GM18870 (cell line): Measurements from ENCODE around the gene RAE1.

Source experiments
- ATAC-seq: cut with Tn5 transposase; IDR thresholded peaks from one replicate; pipeline ENCODE4 v1.9.1; 2021; ENCODE audit warnings: moderate library complexity; ENCODE audit not compliant: unreplicated experiment

RAE1 gene, protein sequence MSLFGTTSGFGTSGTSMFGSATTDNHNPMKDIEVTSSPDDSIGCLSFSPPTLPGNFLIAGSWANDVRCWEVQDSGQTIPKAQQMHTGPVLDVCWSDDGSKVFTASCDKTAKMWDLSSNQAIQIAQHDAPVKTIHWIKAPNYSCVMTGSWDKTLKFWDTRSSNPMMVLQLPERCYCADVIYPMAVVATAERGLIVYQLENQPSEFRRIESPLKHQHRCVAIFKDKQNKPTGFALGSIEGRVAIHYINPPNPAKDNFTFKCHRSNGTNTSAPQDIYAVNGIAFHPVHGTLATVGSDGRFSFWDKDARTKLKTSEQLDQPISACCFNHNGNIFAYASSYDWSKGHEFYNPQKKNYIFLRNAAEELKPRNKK

DNA sequence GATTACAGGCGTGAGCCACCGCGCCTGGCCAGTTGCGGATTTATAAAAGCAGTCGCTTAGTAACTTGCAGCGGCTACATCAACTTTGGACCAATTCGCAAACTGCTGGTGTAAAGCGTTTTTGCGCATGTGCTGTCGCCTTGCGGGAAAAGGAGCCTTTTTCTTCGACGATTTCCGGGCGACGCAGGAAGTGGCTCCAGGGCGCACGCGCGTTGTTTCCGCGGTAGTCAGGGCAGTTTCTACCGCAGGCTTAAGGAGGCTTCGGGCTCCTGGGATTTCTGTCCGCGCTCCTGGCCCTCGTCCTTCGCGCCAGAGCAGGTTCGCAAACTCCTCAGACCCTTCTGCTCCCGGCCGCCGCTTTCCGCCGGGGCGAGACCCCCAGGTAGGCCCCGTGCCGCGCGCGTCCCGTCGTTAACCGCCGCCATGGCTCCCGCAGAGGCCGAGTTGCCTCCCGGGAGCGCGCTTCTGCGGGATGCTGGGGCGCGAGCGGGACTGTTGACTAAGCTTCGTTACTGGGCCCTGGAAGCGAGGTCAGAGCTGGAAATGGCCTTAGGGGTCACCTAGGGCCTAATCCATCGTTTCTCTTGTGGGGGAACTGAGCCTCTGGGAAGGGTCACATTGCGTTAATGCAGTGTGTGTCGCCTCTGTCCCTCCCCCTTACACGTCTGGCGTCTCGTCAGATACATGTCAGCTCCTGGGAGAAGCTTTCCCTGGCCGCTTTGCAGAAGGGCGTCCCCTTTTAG, at the start of gene RAE1:
Gene RAE1, plus strand, starts transcription at position 214 of the 742 bp plus-strand sequence. CDS start 2,784 bp downstream, outside the sequence.
- peak; percentile 59 for ATAC-seq

DNA sequence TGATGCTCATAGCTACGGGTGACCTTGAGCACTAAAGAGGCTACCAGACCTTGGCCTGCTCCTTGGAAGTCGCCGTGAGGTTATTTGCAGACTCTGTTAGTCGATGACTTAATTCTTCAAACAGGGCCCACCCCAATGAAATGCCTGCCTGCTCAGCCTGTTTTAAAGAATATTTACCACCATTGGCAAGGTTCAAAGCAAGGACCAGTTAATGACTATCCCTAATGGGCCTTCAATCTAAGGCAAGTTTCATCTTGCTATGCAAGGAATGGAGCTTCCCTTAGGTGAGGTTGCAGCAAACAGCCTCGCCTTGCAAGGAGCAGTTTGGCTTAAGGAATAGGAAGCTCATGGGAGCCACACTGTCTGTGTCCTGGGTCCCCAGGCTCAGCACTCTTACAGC, 44.3 kb upstream of the RAE1 start:
- ATAC-seq = no peak

DNA sequence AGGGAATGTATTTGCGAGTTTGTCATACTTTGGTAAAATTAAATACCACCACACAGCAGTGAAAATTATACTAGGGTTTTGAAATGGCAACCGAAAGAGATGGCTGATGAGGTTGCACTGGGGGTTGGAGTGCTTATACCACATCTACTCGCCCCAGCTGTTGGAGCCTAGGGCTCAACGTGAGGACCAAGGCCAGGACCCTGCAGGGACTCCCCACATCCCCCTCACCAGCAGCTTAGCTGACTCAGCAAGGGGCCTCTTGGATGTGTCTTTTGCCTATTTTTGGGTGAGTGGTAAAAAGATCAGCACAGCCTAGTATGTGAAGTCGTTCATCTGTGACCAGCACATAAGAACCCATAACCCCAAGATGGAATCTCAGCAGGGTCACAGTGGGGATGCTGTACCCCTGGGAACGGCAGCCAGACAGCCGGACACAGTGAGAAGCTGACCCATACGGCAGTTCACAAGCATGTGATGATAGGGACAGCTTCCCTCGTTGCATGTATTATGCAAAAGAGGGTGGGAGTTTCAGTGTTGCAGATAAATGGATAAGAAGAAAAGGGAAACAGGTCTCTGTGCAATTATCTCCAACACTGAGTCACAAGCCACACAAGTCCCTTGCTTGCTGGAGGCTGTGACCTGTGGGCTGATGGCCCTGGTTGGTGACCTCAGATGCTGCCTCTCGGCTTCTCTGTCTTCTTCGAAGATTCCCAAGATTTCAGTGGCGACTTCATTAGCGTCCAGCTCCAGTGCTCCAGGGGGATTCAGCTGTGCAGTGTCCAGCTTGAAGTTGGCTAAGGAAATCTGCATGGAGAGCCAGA, 42.4 kb upstream of the RAE1 start:
- ATAC-seq = no peak

DNA sequence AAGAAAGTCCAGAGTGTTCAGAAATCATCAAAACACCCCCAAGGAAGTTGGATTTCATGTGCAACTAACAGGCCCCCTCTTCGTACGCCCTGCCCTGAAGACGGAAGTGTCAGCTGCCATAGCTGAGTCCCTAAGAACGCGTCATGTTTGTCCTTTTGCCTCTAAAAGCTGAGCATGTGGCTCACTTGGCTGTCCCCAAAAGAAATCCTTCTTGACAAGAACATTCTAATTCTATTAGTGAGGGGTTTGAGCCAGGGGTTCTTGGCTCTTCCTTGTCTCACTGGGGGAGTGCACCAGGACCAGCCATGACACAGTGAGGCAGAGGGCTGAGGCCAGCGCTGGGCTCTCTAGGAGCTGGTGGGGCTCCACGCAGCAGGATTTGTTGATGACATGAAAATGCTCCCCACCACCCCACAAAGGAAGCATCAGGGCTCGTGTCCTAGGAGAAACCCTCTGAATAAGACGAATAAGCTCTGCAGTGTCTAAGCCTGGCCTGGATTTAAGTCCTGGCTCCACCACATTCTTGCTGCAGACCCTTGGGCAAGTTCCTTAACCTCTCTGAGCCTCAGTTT, 41.4 kb upstream of the RAE1 start:
- no peak for ATAC-seq

DNA sequence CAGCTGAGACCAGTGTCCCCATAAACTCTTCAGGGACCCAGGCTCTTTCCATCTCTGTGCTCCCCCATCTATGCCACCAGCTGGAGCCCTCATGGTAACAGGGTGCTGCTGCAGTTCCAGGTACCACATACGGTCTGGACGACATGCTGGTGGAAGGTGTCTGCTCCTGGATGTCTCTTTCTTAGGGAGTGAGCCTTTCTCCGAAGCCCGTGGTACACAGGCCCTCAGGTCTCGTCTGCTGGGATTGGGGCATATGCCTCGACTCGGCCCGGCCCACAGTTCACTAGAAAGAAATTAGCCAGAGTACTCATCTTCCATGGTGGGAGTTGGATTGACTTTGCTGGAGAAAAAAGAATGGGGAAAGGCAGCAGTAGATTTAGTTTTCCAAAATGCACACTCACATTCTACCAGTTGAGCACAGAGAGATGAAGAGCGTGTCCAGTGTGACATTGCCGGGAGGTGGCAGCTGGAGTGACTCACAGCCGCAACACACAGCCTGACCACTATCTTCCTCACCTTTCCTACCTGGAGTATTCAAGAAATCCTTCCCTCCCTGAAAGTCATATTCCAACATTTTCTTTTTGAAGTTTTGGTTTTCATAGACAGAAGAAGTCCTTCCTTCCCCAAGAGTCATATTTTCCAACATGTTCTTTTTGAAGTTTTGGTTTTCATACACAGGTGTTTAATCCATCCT, 40.1 kb upstream of the RAE1 start:
- no peak for ATAC-seq

DNA sequence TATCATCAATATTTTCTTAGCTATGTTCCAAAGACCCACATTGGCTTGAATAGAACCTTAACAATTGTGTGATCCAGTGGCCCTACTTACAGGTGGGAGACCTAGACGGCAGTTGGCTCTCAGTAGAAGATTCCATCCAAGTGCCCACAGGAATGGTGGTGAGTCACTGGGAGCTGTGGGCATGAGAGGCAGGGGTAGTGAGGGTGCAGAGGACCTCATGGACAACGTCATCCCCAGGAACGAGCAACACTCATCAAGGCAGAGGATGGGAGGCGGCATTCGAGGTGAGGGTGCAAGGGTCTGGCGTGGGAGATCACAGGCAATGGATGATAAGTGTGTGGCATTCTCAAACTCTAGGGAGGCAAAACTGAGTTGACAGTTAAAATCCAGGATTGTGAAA, 38.9 kb upstream of the RAE1 start:
- no peak for ATAC-seq

DNA sequence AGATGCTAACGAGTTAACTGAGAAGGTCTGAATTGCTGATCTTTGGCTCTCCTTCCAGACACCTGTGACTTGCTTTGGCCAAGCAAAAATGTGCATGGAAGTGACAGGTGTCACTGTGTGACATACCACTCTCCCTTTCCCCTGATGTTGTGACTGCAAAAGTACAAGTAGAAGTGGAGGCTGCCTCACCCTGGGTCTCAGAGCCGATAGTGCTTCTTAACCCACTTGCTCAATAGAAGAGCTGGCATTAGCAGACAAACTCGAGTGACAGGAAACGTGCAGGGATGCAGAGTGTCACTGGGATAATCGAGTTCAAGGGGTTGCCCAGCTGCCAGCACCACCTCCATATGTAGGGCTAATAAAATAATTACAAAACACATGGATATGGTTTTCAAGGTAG, 37.8 kb upstream of the RAE1 start:
- no peak for ATAC-seq

DNA sequence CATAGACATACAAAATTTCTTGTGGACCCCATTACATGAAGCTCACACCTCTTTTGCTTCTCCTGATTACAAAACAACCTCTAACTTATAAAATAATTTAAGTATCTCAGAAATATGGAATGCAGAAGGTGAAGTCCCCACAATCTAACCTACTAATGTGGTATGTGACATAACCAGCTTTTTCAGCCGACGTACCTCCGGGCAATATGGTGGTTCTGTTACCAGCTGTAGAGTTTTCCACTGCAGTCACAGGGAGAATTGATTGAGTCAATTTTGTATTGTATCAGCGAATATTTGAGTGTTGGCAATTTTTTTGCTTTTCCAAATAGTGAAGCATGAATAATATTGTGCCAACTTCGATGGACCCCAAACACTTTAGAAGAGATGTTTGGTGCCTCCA, 37.1 kb upstream of the RAE1 start:
- ATAC-seq = no peak

DNA sequence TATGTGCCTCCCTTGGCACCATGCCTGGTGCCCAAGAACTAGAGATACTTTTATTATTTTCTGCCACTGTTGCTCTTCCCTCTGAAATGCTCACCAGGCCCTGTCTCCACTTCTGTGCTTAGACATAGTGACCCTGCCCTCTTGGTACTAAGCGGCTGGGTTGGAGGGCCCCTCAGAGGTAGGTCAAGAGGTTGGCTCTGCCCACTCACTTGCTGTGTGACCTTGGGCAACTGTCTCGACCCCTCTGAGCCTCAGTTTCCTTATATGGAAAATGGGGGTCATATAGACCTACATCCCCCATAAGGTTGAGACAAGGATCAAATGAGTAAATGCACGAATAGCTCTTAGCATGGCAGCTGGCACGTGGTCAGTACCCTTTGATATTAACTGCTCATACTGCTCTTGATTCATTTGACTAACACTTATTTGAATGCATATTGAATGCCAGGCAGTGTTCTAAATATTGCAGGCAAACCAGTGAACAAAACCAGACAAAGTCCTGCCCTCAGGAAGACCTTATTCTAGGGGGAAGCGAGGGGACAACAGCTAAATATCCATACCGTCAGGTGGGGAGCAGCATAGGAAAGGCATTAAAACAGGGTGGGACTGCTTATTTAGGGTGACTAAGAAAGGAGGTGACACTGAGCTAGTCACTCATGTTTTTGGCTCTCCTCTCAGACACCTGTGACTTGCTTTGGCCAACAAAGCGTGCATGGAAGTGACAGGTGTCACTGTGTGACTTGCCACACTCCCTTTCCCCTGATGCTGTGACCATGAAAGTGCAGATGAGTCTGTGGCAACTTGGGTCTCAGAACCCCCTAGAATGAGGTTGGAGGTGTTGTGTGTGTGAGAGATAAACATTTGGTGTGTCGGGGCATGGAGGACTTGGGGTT, 35.7 kb upstream of the RAE1 start:
- ATAC-seq = no peak

DNA sequence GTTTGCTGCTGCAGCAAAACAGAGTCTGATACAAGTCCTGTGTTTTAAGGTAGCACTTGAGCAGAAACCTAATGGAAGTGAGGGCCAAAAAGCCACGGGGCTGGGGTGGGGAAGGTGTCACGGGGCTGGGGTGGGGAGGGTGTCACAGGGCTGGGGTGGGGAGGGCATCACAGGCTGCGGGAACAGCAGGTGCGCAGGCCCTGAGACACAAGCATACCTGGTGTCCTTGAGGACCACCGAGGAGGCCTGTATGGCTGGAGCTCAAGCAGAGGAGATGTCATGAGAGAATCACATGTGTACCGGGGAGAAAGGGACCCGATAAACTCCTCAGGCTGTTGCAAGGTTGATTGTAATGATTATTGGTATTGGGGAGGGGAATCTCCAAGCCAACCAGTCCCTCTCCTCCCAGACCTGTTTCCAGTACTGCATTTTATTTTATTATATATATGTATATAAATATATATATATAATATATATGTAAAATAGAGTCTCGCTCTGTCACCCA, 35.0 kb upstream of the RAE1 start:
- ATAC-seq = no peak

DNA sequence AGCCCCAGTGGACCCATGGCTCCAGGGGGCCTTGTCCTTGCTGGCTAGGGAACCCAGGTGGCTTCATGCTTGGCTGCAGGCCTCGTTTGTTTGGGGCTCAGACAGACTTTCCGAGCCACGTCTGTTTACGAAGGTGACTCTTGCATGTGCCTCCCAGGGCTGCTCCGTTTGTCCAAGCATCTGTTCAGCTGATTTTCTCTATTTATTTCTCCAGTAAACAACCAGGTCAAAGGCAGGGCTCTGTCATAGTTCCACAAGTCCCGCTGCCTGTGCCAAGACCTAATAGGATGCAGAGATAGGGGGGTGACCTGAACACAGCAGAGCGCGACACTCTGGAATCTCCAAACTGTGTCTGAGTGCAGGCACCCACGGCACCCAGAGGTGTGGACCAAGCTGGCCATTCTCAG, 34.3 kb upstream of the RAE1 start:
- ATAC-seq = no peak

DNA sequence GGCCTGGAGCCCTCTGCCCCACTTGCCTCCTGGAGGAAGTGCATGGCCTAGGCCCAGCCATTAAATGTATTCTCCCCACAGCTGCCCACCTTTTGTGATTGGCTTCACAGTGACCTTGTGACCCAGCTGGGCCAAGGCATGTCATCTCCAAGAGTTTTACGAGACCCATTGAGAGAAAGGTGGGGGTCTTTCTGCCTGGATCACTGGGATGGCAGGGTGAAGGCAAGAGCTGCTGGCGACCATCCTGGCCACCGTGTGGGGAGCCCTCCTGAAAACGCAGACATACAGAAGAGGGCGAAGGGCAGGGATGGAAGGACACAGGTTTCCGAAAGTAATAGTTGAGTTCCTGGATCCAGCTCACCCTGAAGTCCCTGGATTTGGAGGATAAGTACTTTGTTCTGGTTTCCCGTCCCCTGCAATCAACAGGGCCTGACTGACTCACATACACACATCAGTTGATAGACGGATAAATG, 33.7 kb upstream of the RAE1 start:
- ATAC-seq = no peak

DNA sequence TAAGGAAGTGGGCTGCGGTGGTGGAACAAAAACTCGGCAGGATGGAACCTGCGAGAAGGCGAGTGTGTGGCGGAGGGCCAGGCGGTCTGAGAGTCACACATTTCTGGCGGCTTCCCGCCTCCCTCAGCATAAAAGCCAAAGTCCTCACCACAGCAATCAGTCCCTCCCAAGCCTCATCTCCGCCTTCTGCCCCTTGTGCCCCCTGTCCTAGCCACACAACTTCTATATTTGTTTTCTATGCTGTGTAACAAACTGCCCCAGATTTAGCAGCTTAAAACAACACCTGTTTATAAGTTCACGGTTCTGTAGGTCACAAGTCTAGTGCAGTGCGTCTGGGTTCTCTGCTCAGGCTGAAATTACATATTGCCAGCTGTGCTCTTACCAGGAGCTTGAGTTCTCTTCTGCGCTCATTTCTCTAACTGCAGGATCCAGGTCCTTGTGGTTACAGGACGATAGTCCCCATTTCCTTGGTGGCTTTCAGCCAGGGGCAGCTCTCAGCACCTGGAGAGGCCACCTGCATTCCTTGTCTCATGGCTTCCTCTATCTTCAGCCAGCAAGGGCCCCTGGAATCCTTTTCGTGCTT, 33.2 kb upstream of the RAE1 start:
- ATAC-seq = no peak

DNA sequence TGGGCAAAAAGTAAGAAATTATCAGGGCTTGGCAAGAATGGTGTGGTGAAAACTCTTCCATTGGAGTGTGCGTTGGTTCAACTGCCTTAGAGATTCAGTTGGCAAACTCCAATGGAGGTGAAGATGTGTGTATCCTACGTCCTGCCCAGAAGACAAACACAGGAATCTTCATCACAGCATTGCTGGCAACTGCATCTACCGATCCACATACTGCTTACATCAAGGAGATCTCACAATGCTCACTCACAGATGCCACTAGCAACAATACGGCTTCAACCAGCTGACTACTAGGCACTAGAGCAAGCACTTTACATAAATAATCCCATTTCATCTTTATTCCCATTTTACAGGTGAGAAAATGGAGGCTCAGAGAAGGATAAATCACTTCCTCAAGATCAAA, 31.5 kb upstream of the RAE1 start:
- ATAC-seq = no peak

DNA sequence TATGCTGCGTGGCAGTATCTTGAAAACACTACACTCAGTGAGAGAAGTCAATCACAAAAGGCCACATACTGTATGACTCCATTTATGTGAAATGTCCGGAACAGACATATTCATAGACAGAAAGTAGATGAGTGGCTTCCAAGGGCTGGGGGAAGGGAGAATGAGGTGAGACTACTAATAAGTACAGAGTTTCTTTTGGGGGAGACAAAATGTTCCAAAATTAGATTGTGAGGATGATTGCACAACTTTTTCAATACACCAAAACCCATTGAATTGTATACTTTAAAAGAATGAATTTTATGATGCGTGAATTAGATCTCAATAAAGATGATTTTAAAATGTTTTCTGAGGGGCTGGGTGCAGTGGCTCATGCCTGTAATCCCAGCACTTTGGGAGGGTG, 30.7 kb upstream of the RAE1 start:
- no peak for ATAC-seq

DNA sequence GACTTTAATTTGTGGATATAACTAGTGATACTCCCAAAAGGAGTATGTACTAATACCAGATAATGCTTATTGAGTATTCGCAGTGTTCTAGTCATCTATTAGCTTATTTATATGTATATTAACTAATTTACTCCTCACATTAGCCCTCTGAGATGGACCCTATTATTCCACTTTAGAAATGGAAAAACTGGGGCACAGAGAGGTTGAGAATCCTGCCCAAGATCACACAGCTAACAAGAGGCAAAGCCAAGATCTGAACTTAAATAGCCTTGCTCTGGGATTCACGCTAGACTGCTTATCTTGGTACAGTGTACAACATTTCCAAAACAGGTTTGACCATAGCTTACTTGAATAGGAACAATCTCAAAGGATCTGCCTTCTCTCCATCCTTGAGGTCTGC, 29.9 kb upstream of the RAE1 start:
- no peak for ATAC-seq

DNA sequence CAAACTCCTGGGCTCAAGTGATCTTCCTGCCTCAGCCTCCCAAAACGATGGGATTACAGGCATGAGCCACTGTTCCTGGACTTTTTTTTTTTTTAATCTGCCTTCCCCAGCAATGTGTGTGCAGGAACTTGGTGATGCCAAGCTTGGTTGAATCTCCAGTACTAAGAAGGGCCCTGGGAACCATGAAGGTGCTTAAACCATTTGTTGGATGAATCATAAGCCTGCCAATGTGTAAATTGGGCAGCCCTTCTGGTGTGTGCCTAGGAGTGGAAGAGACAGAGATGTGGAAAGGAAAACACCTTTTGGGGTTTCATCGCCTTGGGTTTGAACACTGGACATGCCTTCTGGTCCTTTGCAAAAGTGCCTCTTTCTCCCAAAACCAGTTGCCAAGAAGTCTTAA, 28.6 kb upstream of the RAE1 start:
- no peak for ATAC-seq

DNA sequence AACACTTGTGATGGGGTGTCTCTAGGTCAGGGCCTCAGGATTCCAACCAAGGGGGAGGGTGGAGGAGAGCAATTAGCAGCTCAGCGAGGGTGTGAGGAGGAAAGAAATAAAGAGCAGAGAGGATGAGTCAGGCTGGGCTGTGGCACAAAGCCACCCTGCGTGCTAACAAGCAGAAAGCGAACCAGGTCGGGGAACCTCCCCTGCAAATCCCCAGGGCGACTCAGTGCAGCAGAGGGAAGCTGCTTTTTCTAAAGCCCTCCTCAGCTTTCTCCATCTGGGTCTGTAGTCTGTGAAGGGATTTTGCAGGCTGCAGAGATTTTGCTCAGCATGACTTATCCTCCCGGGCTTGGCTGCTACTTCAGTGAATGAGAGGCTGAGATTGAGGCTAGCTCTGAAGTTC, 28.0 kb upstream of the RAE1 start:
- ATAC-seq = no peak
